Smooth muscle cell (in vitro differentiated cells): ENCODE measurements around the gene AMOTL1. TPM values are rescaled to one million over a fixed set of nuclear protein-coding genes. Genes with fewer than 3 reads are reported as not detected.

Experiments
- DNase-seq: peaks from one replicate; lab custom pipeline; 2025; ENCODE audit not compliant: unreplicated experiment; lab: John Stamatoyannopoulos, UW
- H2AFZ ChIP-seq: fragments of 200-600 bp; sonication (generic); 2 replicates; pipeline ENCODE4 v1.6.0; 2016; ENCODE audit warnings: antibody characterized with exemption, low read depth, mild to moderate bottlenecking
- H3F3A ChIP-seq: fragments of 200-600 bp; sonication (generic); 2 replicates; pipeline ENCODE4 v1.6.0; 2017; ENCODE audit warnings: antibody characterized with exemption, low read depth
- H3K27ac ChIP-seq: fragments of 200-600 bp; sonication (generic); 2 replicates; pipeline ENCODE4 v1.5.1; 2016; ENCODE audit warnings: low read depth, mild to moderate bottlenecking
- H3K27me3 ChIP-seq: fragments of 200-600 bp; sonication (generic); 2 replicates; pipeline ENCODE4 v1.6.1; 2016; ENCODE audit warnings: low read depth, mild to moderate bottlenecking
- H3K36me3 ChIP-seq: fragments of 200-600 bp; sonication (generic); 2 replicates; pipeline ENCODE4 v1.5.1; 2016; ENCODE audit warnings: low read depth
- H3K4me1 ChIP-seq: fragments of 200-600 bp; sonication (generic); 2 replicates; pipeline ENCODE4 v1.5.1; 2016; ENCODE audit warnings: low read depth
- H3K4me2 ChIP-seq: fragments of 200-600 bp; sonication (generic); 2 replicates; pipeline ENCODE4 v1.6.0; 2016; ENCODE audit warnings: mild to moderate bottlenecking
- H3K4me3 ChIP-seq: fragments of 200-600 bp; sonication (generic); 2 replicates; pipeline ENCODE4 v1.5.1; 2016; ENCODE audit warnings: mild to moderate bottlenecking
- H3K79me2 ChIP-seq: fragments of 200-600 bp; sonication (generic); 2 replicates; pipeline ENCODE4 v1.6.0; 2016; ENCODE audit warnings: low read depth, mild to moderate bottlenecking
- H3K9ac ChIP-seq: fragments of 200-600 bp; sonication (generic); 2 replicates; pipeline ENCODE4 v1.6.0; 2016; ENCODE audit warnings: low read depth
- H3K9me3 ChIP-seq: fragments of 200-600 bp; sonication (generic); replicated peaks from 2 replicates; pipeline ENCODE4 v1.5.1; 2016; ENCODE audit warnings: low read depth
- H4K20me1 ChIP-seq: fragments of 200-600 bp; sonication (generic); 2 replicates; pipeline ENCODE4 v1.6.0; 2016; ENCODE audit warnings: low read depth
- CTCF ChIP-seq: fragments of 200-600 bp; sonication (generic); IDR thresholded peaks from 2 replicates; pipeline ENCODE4 v1.5.1; 2017; ENCODE audit warnings: borderline replicate concordance, mild to moderate bottlenecking, antibody characterized with exemption; ENCODE audit not compliant: insufficient read depth, poor library complexity, severe bottlenecking
- WGBS: methylation state at CpG from one replicate; pipeline ENCODE4 v1.1.7; 2016; ENCODE audit warnings: low lambda C conversion rate; 5-methylcytosine and 5-hydroxymethylcytosine counted together
- polyA plus RNA-seq: library from polyadenylated mRNA; unstranded; fragments of >200 nt; fragmentation: Nextera tagmentation; extraction: Ambion mirVana; gene quantifications from 2 replicates; pipeline ENCODE4 v1.2.1, GENCODE V29; 2016
- total RNA-seq: library from RNA; depleted of rRNA; stranded (reverse); fragments of >200 nt; gene quantifications from 2 replicates; pipeline ENCODE4 v1.2.3, GENCODE V29; 2014

Gene AMOTL1
- total and polyA plus RNA-seq, 2 experiments from 2014 or later: 23.4 to 61.0 TPM

- 82% methylated on average over 9 of the region's 9 CpGs for WGBS
- Histone ChIP-seq H3F3A (peaks cover 32% of the 10 kb centered on the region), H3K4me2 (no peak overlapping the region), H3K9ac (no peak overlapping the region), H3K4me1 (peaks cover 7% of the 10 kb centered on the region), H3K27ac (peak overlapping the region; percentile 92), H3K4me3 (no peak overlapping the region), H4K20me1 (peaks cover 44% of the 10 kb centered on the region), H3K9me3 (no peaks in the 10 kb centered on the region), H3K36me3 (peaks cover 22% of the 10 kb centered on the region), H3K79me2 (peaks cover 30% of the 10 kb centered on the region), H3K27me3 (no peaks in the 10 kb centered on the region), H2AFZ (no peak overlapping the region)
- no peak for DNase-seq
- no peak for TF ChIP-seq CTCF
Measured at GRCh38 chr11:94861306-94861845, 93.2 kb downstream of the AMOTL1 start.

- no peak overlapping the region for H2AFZ ChIP-seq
- WGBS: 61% methylated on average over 11 of the region's 11 CpGs
- H3K36me3 ChIP-seq: peaks cover 22% of the 10 kb centered on the region
- peak overlapping the region; percentile 44 for H3K4me2 ChIP-seq
- H3K4me3 ChIP-seq: no peak overlapping the region
- peak overlapping the region; percentile 92 for H3K27ac ChIP-seq
- peaks cover 8% of the 10 kb centered on the region for H3K4me1 ChIP-seq
- no peaks in the 10 kb centered on the region for H3K9me3 ChIP-seq
- H3K79me2 ChIP-seq: peaks cover 22% of the 10 kb centered on the region
- H3F3A ChIP-seq: peaks cover 25% of the 10 kb centered on the region
- peaks cover 28% of the 10 kb centered on the region for H4K20me1 ChIP-seq
- peak overlapping the region; percentile 74 for H3K9ac ChIP-seq
- no peaks in the 10 kb centered on the region for H3K27me3 ChIP-seq
- DNase-seq: no peak
- TF ChIP-seq CTCF: no peak
Measured at GRCh38 chr11:94862926-94863880, 95.0 kb downstream of the AMOTL1 start.

- Histone ChIP-seq H4K20me1 (peaks cover 22% of the 10 kb centered on the region), H3F3A (peaks cover 25% of the 10 kb centered on the region), H3K4me2 (no peak overlapping the region), H3K9me3 (no peaks in the 10 kb centered on the region), H3K9ac (no peak overlapping the region), H3K4me3 (no peak overlapping the region), H3K27me3 (no peaks in the 10 kb centered on the region), H3K79me2 (peaks cover 22% of the 10 kb centered on the region), H2AFZ (no peak overlapping the region), H3K4me1 (peaks cover 6% of the 10 kb centered on the region), H3K27ac (peak overlapping the region; percentile 92), H3K36me3 (peaks cover 25% of the 10 kb centered on the region)
- no peak for DNase-seq
- TF ChIP-seq CTCF: no peak
- 97% methylated on average over 11 of the region's 11 CpGs for WGBS
Measured at GRCh38 chr11:94864506-94865045, 96.4 kb downstream of the AMOTL1 start.
